GM19193 (cell line): ENCODE data around the gene ERFE.

Experiments
- POLR2A ChIP-seq: IDR thresholded peaks from 4 replicates; pipeline ENCODE4 v1.6.1; 2011; ENCODE audit not compliant: insufficient read depth, insufficient read length; ENCODE audit errors: extremely low read depth

The ERFE gene

DNA sequence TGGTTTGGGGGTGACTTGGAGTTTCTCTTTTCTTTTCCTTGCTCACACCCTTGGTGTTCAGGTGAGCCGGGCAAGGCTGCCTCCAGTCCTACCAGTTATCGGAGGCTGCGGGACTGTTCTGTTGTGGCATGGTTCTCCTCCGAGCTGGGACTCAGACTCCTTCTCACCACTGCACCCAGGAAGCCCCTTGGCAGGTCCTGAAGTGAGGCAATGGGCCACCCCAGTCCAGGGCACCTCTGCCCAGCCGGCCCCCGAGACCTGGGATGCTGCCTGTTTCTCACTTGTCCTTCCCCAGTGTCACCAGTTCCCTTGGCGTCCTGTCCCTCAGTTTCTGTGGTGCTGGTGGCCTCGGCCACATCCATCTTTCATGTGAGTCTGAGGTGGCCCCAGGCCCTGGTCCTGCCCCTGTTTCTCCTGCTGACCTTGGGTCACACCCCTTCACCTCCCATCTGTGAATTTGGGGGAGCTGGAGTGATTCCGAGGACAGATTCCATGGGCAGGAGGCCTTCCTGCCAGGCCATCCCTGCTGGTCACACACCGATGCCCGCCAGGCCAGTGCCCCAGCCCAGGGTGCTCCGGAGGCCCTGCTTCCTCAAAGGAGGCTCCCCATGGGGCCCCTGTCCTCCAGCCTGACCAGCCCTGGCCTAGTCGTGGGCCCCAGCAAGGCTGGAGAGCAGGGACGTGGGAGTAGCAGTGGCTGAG, 26.9 kb upstream of the ERFE start:
- TF ChIP-seq POLR2A: no peak

- no peak for TF ChIP-seq POLR2A
Measured at GRCh38 chr2:238132463-238133450, 26.0 kb upstream of the ERFE start.

- no peak for TF ChIP-seq POLR2A
Measured at GRCh38 chr2:238133499-238134392, 25.0 kb upstream of the ERFE start.

DNA sequence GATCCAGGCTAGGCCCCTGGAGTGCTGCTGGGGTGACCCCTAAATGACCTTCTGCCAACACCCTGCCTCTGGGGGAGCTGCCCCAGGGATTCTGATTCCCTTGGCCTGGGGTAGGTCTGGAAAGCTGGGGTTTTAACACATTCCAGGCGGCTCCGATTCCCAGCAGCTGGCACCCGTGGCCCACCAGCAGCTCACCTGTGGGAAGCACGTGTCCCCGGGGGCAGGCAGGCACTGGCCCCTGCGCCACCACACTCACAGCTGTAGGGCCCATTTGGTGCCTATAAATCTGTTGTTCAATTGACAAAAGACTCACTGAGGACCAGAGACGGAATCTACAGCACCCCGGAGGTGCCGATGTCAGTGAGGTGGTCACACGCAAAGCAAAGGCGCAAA, 24.4 kb upstream of the ERFE start:
- no peak for TF ChIP-seq POLR2A

DNA sequence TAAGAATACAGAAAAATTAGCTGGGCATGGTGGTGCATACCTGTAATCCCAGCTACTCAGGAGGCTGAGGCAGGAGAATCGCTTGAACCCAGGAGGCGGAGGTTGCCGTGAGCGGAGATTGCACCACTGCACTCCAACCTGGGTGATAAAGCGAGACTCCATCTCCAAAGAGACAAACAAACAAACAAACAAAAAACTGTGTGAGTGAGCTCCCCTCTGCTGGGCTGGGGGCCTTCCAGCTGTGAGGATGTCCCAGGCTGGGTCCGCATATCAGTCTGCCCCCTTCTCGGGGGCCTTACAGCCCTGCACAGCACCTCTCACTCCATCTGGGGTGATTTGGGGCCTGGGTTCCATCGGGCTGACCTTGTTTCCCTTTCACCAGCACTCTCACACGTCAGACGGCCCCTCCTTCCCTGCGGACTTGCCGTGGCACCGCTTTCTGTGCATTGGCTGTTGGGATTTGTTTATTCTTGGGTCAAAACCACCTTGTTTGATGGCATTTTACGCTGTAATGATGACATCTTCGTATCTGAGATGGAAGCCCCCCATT, 23.1 kb upstream of the ERFE start:
- no peak for TF ChIP-seq POLR2A

DNA sequence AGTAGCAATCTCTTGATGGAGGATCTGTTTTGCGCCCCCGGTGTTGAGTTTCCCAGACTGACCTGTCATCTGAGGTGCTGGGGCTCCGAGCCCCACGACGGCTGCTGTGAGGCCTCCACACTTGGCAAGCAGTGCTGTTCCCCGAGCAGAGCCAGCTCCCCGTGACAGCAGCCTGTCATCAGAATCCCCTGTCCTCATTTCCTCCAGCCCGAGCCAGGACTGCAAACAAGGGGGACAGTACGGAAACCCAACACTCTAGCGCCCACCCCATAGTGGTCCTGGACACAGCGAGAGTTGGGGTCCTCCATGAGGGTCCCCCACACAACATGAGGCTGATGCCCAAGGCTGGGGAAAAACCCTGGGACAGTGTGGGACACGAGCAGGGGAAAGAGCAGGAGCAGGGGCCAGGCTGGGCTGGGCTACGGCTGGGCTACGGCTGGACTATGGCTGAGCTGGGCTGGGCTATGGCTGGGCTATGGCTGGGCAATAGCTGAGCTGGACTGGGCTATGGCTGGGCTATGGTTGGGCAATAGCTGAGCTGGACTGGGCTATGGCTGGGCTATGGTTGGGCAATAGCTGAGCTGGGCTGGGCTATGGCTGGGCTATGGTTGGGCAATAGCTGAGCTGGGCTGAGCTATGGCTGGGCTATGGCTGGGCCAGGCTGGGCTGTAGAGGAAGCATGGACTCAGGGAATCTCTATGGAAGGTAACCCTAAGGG, 21.8 kb upstream of the ERFE start:
- no peak for TF ChIP-seq POLR2A

DNA sequence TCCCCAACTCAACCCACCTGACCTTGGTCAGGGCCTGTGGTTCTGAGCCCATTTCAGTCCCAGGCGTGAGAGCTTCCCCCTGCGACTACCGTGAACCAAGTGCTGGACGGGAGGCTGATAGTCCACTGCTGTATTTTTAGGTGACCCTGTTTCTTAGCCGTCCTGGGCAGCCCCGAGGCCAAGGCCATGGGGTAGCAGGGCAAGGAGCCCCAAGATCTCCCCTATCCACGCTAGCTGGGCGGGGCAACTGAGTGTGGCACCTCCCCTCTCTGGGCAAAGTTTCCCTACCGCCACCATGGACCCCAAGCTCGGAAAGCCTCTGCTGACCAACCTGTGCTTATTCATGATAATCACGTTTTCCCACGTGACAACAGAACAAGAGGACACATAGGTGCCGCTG, 20.9 kb upstream of the ERFE start:
- TF ChIP-seq POLR2A: no peak

DNA sequence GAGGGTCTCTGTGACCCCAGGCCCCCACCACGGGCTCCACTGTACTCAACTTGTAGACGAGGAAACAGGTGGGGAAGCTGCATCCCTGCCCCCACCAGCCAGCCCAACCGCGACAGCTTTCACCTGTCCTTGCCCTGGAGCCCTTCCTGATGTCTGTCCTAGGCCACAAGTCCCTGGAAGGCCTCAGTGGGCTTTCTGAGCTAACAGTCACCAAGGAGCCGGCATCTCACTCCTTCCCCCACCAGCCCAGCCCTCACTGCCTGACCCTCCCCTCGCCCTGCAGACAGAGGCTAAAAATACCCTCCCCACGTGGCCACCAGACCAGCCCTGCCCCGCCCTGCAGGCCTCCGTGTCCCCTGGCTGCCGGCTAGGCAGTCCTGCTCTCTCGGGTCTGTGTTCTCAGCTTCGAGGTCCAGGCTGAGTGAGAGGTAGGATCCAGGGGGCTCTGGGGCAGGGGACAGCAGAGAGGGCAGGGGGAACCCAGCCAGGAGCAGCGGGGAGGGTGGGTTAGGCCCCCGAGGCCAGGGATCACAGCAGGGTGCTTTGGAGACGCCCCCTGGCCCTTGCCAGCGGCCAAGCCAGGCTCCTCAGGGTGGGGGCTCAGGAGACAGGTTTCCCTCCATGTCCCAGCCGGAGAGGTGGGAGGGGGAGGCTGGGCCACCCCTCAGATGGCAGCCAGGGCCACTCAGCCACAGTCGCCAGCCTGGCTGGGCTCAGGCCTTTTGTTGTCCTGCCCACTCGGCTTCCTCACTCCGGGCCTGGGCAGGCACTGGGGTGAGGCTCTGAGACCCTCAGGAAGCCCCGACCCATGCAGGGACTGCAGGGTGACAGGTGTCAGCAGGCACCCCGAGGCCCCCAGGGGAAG, 20.2 kb upstream of the ERFE start, which contains the start of gene KLHL30:
Gene KLHL30 (plus strand): TSS at position 338 of the 865 bp plus-strand sequence. CDS start 2,087 bp downstream, outside the sequence.
- TF ChIP-seq POLR2A: no peak

DNA sequence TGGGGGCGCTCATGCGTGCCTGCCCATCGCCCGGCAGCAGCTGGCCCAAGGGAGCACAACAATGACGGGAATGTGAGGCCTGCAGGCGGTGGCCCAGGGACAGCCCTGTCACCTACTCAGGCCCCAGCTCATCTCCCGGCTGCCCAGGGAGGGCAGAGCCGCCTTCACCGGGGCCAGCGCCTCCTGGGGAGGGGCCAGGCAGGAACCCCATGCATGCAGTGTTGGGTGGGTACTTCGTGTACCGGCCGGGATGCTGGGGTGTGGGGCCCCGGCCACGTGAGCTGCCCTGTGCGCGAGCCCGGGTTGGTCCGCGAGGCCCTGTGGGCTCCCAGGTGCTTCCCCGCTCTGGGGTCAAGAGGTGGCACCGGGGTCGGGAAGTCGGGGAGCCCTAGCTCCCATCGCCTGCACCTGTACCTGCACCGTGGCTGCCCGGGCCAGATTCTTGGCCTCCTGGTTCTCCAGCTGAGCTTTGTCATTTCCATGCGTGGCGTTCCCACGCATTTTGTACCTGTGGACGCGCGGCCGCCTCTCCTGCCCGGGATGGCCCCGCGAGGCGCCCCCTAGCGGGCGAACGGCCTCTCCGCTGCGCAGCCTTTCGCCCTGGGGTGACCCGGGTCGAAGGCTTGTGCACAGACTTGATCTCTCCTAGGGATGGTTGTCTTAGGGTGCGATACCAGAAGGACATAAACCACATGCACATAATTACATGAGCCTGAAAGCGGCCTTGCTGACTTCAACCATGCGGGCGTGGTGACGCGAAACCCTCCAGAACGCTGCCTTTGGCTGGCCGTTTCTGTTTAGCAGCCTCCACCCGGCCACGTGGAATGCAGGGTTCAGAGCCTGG, 19.4 kb upstream of the ERFE start:
- no peak for TF ChIP-seq POLR2A

- TF ChIP-seq POLR2A: no peak
Measured at GRCh38 chr2:238140040-238140439, 18.7 kb upstream of the ERFE start.

DNA sequence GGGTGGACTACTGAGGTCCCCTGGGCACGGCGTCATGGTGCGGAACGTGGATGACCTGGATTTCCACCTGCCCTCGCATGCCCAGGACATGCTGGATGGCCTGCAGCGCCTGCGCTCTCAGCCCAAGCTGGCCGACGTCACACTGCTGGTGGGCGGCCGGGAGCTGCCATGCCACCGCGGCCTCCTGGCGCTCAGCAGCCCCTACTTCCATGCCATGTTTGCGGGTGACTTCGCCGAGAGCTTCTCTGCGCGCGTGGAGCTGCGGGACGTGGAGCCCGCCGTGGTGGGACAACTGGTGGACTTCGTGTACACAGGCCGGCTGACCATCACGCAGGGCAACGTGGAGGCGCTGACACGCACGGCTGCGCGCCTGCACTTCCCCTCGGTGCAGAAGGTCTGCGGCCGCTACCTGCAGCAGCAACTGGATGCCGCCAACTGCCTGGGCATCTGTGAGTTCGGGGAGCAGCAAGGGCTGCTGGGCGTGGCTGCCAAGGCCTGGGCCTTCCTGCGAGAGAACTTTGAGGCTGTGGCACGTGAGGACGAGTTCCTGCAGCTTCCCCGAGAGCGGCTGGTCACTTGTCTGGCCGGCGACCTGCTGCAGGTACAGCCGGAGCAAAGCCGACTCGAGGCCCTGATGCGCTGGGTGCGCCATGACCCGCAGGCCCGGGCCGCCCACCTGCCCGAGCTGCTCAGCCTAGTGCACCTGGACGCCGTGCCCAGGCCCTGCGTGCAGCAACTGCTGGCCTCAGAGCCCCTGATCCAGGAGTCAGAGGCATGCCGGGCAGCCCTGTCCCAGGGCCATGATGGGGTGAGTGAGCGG, 17.8 kb upstream of the ERFE start:
- TF ChIP-seq POLR2A: no peak
